ENCODE data around the gene ASPSCR1. TPM values are rescaled to one million over a fixed set of nuclear protein-coding genes. Genes with fewer than 3 reads are reported as not detected.

Gene ASPSCR1
- total and polyA plus RNA-seq, 10 of the 15 experiments (the other 5 are each of a cell fraction or from before 2014, with no cell fraction given) = 1.5 to 48.4 (median 25.4) TPM

DNA sequence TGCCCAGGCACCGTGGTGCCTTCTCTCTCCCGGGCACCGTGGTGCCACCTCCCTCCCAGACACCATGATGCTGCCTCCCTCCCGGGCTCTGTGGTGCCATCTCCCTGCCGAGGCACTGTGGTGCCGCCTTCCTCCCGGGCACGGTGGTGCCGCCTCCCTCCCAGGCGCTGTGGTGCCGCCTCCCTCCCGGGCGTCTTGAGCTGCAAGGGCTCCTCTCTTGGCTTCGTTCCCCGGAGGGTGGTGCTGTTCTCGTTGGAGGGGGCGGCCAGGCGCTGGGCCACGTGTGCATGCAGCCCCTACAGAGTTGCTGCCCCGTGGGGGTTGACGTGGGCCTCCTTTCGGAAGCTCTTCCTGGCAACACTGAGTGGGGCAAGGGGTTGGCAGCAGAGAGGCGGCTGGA lies 37.0 kb downstream of the ASPSCR1 start (continued):
- TF ChIP-seq CBX3 (IDR thresholded peaks at IDR 0.05; ENCODE audit: borderline replicate concordance, low read depth) (no peak), RBBP5 (conservative IDR thresholded peaks at IDR 0.05) (no peak), SRF (IDR thresholded peaks at IDR 0.05; ENCODE audit: low read depth in 2 of 2, low read length in 2 of 2) (no peak), TARDBP (IDR thresholded peaks at IDR 0.05; ENCODE audit: borderline replicate concordance) (no peak), RUNX3 (IDR thresholded peaks at IDR 0.05; ENCODE audit: low read length) (no peak)
- TF ChIP-seq, protein P1, sequence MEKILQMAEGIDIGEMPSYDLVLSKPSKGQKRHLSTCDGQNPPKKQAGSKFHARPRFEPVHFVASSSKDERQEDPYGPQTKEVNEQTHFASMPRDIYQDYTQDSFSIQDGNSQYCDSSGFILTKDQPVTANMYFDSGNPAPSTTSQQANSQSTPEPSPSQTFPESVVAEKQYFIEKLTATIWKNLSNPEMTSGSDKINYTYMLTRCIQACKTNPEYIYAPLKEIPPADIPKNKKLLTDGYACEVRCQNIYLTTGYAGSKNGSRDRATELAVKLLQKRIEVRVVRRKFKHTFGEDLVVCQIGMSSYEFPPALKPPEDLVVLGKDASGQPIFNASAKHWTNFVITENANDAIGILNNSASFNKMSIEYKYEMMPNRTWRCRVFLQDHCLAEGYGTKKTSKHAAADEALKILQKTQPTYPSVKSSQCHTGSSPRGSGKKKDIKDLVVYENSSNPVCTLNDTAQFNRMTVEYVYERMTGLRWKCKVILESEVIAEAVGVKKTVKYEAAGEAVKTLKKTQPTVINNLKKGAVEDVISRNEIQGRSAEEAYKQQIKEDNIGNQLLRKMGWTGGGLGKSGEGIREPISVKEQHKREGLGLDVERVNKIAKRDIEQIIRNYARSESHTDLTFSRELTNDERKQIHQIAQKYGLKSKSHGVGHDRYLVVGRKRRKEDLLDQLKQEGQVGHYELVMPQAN (conservative IDR thresholded peaks at IDR 0.05) = no peak

DNA sequence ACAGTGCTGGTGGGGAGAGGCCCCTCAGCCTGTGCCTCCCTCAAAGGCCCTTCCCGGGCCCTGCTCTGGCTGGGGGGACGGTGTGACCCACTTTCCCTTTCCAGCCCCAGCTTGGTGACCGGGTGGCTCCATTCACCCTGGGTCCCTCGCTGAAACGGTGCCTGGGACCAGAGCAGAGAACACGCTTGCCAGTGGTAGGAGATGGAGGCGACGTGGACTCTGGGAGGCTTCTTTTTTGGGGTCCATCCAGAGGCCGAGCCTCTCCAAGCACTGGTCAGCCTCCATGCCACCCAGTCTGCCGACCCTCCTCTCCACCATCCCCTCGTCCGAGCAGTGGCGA lies 37.5 kb downstream of the ASPSCR1 start:
- 63% methylated on average over 13 of the region's 13 CpGs for WGBS (ENCODE audit: insufficient coverage, insufficient replicate concordance, low lambda C conversion rate, missing lambda C conversion rate)
- in situ Hi-C loops (cut with MboI) = no loop called here

More for the DNA sequence above, 37.5 kb downstream of the ASPSCR1 start:
- ChIA-PET CTCF (no interaction called here), RAD21 (ENCODE audit: unreplicated experiment) (no interaction called here), SMC1A (ENCODE audit: uncharacterized antibody, unreplicated experiment) (no interaction called here), POLR2A (no interaction called here)
- peaks cover under 1% of the 10 kb centered on the region; the same call in 1 of the 2 replicates for H3K79me2 ChIP-seq (ENCODE audit: control insufficient read depth, insufficient read depth, low read length)
- H3K9me3 ChIP-seq (replicated peaks; ENCODE audit: control insufficient read depth, insufficient read depth, low read length) = no peaks in the 10 kb centered on the region
- BruUV-seq (replicated peaks) = no TSS peak
- H3K27me3 ChIP-seq (replicated peaks in 1 of 2; ENCODE audit: control insufficient read depth in 2 of 2, insufficient read depth in 2 of 2, low read length in 1 of 2) = no peaks in the 10 kb centered on the region
- intact Hi-C loops (cut with micrococcal nuclease; ENCODE audit: unreplicated experiment) = no loop called here
- H2AFZ ChIP-seq (ENCODE audit: control insufficient read depth, low read depth, low read length) = no peak overlapping the region
- FAIRE-seq (no peak), DNase-seq (ENCODE audit: low read depth, low spot score) (no peak), ATAC-seq (no peak)
- H3K9ac ChIP-seq (ENCODE audit: control insufficient read depth, insufficient read depth, low read length) = no peak overlapping the region
- no peak overlapping the region for H3K4me3 ChIP-seq
- no peaks in the 10 kb centered on the region for H3K4me1 ChIP-seq (ENCODE audit: control insufficient read depth, insufficient read depth, low read length)
- no peaks in the 10 kb centered on the region; a peak in 2 of 4 replicates for H3K36me3 ChIP-seq (ENCODE audit: control insufficient read depth in 2 of 2, insufficient read depth in 2 of 2, low read length in 1 of 2)
- no peak overlapping the region for H3K27ac ChIP-seq (ENCODE audit: control insufficient read depth, insufficient read depth)
- no peaks in the 10 kb centered on the region for H4K20me1 ChIP-seq (ENCODE audit: control insufficient read depth, insufficient read depth)
- H3K4me2 ChIP-seq (ENCODE audit: control insufficient read depth, insufficient read depth) = no peak overlapping the region
- TF ChIP-seq, protein P2, sequence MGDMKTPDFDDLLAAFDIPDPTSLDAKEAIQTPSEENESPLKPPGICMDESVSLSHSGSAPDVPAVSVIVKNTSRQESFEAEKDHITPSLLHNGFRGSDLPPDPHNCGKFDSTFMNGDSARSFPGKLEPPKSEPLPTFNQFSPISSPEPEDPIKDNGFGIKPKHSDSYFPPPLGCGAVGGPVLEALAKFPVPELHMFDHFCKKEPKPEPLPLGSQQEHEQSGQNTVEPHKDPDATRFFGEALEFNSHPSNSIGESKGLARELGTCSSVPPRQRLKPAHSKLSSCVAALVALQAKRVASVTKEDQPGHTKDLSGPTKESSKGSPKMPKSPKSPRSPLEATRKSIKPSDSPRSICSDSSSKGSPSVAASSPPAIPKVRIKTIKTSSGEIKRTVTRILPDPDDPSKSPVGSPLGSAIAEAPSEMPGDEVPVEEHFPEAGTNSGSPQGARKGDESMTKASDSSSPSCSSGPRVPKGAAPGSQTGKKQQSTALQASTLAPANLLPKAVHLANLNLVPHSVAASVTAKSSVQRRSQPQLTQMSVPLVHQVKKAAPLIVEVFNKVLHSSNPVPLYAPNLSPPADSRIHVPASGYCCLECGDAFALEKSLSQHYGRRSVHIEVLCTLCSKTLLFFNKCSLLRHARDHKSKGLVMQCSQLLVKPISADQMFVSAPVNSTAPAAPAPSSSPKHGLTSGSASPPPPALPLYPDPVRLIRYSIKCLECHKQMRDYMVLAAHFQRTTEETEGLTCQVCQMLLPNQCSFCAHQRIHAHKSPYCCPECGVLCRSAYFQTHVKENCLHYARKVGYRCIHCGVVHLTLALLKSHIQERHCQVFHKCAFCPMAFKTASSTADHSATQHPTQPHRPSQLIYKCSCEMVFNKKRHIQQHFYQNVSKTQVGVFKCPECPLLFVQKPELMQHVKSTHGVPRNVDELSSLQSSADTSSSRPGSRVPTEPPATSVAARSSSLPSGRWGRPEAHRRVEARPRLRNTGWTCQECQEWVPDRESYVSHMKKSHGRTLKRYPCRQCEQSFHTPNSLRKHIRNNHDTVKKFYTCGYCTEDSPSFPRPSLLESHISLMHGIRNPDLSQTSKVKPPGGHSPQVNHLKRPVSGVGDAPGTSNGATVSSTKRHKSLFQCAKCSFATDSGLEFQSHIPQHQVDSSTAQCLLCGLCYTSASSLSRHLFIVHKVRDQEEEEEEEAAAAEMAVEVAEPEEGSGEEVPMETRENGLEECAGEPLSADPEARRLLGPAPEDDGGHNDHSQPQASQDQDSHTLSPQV (IDR thresholded peaks at IDR 0.05) = no peak
- TF ChIP-seq POLR2A (IDR thresholded peaks at IDR 0.05; ENCODE audit: low read depth, low read length) = peak; percentile 31; the same call in 1 of the 2 replicates
